Adrenal gland (tissue), 5 donors: ENCODE data around the gene TMEM94.

Experiments used
- POLR2A ChIP-seq, 2 donors: fragments of 450-650 bp; IDR thresholded peaks; one replicate each; pipeline ENCODE4 v1.6.1; 2017; ENCODE audit warnings: antibody characterized with exemption in 2 of 2, mild to moderate bottlenecking in 2 of 2, moderate library complexity in 1 of 2
- TF ChIP-seq, protein P1 (sequence below), 6 experiments: fragments of 450-650 bp in 4 of 6; fragments of 200-600 bp in 2 of 6; sonication (generic) in 1 of 6; IDR thresholded peaks; 1 replicate in 5 of 6; 2 replicates in 1 of 6; pipeline versions ENCODE4 v1.5.1 to v1.8.0; 2016 to 2021; ENCODE audit warnings: antibody characterized with exemption in 6 of 6, mild to moderate bottlenecking in 2 of 6, moderate library complexity in 1 of 6
- donor health status: DM: no; HTN: no; CAD: no.

DNA sequence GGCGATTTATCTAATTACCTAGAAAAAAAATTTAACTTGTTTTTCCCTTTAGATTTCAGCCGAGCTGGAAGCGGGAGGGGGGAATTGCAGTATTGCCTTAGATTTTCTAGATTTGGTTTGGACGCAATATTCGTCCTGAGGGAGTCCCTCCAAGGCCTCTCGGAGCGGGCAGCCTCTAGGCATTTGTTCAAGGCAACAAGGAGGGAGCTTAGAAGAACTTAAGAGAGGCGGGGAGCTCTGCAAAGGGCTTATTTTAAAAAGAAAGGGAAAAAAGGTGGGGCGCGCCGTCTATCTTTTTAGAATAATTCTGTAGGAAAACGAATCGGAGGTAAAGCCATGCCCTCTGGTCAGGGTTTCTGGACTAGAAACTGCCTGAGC is 407 bp upstream of the TMEM94 start:
- TF ChIP-seq, protein P1, sequence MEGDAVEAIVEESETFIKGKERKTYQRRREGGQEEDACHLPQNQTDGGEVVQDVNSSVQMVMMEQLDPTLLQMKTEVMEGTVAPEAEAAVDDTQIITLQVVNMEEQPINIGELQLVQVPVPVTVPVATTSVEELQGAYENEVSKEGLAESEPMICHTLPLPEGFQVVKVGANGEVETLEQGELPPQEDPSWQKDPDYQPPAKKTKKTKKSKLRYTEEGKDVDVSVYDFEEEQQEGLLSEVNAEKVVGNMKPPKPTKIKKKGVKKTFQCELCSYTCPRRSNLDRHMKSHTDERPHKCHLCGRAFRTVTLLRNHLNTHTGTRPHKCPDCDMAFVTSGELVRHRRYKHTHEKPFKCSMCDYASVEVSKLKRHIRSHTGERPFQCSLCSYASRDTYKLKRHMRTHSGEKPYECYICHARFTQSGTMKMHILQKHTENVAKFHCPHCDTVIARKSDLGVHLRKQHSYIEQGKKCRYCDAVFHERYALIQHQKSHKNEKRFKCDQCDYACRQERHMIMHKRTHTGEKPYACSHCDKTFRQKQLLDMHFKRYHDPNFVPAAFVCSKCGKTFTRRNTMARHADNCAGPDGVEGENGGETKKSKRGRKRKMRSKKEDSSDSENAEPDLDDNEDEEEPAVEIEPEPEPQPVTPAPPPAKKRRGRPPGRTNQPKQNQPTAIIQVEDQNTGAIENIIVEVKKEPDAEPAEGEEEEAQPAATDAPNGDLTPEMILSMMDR (IDR thresholded peaks at IDR 0.05) = no peak
- peak; percentile 30 to 92 for TF ChIP-seq POLR2A (IDR thresholded peaks at IDR 0.05)
